Spleen (tissue), 7 donors: ENCODE results near the gene DEUP1.

Source experiments
- POLR2A ChIP-seq, 3 donors: fragments of 450-650 bp; IDR thresholded peaks; one replicate each; pipeline ENCODE4 v1.5.1; 2017; ENCODE audit warnings: antibody characterized with exemption in 3 of 3, mild to moderate bottlenecking in 1 of 3
- POLR2AphosphoS5 ChIP-seq, 3 donors: sonication (generic); formaldehyde crosslinking; IDR thresholded peaks; one replicate each; pipeline ENCODE4 v1.5.1; 2017; ENCODE audit warnings: antibody characterized with exemption in 3 of 3
- TF ChIP-seq, protein P1 (sequence below), 11 experiments: fragments of 200-600 bp in 7 of 11; fragments of 450-650 bp in 4 of 11; sonication (generic) in 4 of 11; IDR thresholded peaks in 8 of 11; conservative IDR thresholded peaks in 3 of 11; 1 replicate in 7 of 11; 2 replicates in 4 of 11; pipeline versions ENCODE4 v1.4.0 to v1.8.0; 2016 to 2021; ENCODE audit warnings: antibody characterized with exemption in 11 of 11, inconsistent platforms in 4 of 11, mild to moderate bottlenecking in 1 of 11
- donor health status: DM: no; HTN: no; CAD: no; lungs with moderate emphysema.
- donor health status: DM: no; HTN: no; CAD: no.
- donor health status: DM: no; HTN: no; CAD: no.

DNA sequence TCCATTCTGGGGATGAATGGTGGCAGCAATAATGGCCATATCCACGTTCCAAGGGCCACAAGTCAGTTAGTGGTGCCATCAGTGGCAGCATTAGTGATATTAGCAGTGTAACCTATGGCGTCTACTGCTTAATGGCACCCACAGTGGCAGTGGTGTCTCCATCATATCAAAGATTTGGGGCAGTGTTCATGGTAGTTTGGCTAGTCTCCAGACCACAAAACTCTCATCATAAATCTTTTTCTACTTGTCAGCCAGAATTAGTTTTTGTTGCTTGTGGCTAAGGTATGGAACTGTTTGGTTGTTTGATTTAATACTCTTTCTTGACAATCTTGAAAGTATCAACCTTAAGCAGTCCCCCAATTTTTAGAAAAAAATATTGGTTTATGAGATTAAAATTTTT is 45.1 kb upstream of the DEUP1 start:
- TF ChIP-seq POLR2A (IDR thresholded peaks at IDR 0.05), result no peak
- TF ChIP-seq, protein P1, sequence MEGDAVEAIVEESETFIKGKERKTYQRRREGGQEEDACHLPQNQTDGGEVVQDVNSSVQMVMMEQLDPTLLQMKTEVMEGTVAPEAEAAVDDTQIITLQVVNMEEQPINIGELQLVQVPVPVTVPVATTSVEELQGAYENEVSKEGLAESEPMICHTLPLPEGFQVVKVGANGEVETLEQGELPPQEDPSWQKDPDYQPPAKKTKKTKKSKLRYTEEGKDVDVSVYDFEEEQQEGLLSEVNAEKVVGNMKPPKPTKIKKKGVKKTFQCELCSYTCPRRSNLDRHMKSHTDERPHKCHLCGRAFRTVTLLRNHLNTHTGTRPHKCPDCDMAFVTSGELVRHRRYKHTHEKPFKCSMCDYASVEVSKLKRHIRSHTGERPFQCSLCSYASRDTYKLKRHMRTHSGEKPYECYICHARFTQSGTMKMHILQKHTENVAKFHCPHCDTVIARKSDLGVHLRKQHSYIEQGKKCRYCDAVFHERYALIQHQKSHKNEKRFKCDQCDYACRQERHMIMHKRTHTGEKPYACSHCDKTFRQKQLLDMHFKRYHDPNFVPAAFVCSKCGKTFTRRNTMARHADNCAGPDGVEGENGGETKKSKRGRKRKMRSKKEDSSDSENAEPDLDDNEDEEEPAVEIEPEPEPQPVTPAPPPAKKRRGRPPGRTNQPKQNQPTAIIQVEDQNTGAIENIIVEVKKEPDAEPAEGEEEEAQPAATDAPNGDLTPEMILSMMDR (IDR thresholded peaks at IDR 0.05 in 8 of 11, conservative IDR thresholded peaks at IDR 0.05 in 3 of 11), result no peak
- TF ChIP-seq POLR2AphosphoS5 (IDR thresholded peaks at IDR 0.05), result no peak
